GM20000 (cell line): ENCODE results near the gene GALNS.

Experiments
- DNase-seq: peaks from one replicate; pipeline ENCODE4 v3.0.0; 2012; ENCODE audit warnings: low spot score
- TF ChIP-seq, protein P1 (sequence below): IDR thresholded peaks from 2 replicates; pipeline ENCODE4 v1.5.1; 2012; ENCODE audit warnings: mild to moderate bottlenecking, control low read depth; ENCODE audit errors: extremely low read depth, missing control alignments

Gene GALNS

DNA sequence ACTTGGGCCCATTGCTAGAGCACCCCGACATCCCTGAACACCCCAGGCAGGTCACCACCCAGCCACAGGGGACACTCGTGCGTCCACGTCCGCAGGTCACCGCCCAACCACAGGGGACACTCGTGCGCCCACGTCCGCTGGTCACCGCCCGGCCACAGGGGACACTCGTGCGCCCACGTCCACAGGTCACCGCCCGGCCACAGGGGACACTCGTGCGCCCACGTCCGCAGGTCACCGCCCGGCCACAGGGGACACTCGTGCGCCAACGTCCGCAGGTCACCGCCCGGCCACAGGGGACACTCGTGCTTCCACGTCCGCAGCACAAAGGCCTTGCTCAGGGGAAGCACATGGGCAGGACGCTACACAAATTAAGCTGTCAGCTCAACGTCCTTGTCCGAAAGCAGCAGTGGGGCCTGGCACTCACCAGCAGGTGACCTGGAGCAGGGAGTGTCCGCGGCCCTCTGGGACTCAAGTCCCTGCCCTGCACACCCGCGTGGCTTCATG lies 17.7 kb downstream of the GALNS start:
- TF ChIP-seq, protein P1, sequence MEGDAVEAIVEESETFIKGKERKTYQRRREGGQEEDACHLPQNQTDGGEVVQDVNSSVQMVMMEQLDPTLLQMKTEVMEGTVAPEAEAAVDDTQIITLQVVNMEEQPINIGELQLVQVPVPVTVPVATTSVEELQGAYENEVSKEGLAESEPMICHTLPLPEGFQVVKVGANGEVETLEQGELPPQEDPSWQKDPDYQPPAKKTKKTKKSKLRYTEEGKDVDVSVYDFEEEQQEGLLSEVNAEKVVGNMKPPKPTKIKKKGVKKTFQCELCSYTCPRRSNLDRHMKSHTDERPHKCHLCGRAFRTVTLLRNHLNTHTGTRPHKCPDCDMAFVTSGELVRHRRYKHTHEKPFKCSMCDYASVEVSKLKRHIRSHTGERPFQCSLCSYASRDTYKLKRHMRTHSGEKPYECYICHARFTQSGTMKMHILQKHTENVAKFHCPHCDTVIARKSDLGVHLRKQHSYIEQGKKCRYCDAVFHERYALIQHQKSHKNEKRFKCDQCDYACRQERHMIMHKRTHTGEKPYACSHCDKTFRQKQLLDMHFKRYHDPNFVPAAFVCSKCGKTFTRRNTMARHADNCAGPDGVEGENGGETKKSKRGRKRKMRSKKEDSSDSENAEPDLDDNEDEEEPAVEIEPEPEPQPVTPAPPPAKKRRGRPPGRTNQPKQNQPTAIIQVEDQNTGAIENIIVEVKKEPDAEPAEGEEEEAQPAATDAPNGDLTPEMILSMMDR: no peak
- DNase-seq: no peak

DNA sequence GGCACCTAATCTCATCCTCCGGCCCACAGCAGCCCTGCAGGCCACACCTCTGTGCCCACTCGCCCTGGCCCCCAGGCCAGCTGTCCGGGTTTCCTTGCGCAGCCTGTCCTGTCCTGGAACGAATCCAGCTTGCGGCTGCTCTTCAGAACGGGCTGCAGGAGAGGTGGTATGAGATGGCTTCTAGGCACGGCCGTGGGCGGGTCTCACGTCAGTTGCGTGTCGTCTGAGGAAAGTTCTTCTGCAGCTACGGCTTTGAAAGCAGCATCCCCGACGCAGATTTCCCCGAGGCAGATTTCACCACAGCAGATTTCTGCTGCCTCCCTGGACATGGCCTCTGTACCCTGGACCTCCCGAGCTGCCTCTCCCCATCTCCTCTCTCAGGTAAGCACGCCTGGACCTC lies 18.2 kb downstream of the GALNS start:
- TF ChIP-seq, protein P1: no peak
- DNase-seq: no peak

DNA sequence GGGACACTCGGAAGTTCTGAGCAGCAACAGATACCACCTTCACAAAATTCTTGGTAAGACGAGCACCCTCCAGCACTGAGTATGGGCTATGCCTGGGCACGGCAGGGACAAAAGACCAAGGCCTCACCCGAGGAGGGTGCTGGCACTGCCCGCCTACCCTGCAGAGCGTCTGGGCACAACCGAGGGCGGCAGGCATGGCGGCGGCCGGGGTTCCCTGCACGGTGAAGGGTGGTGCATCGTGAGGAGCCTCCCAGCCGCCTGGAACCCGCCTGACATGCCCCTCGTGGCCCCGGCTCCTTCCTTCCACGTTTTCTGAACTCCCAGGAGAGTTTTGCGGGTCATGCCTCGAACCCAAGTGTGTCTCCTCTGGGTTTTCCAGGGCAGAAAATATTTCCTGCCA lies 18.9 kb downstream of the GALNS start:
- TF ChIP-seq, protein P1: no peak

DNA sequence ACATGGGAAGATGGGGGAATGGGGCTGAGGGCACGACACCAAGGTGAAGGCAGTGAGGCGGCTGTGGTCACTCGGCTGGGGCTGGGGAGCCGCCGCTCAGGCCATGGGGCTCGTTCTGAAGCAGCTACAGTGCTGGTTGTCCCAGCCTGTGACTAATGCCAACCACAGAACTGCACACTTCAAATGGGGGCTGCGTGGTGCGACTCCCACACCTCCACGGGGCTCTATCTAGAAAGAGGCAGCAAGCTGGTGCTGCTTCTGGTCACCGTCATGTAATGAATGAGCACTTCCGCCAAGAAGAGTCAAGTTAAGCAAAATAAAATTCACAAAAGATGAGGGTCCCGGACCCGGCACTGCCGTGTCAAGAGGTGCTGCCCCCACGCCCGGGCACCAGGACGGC lies 20.0 kb downstream of the GALNS start:
- no peak for DNase-seq
- TF ChIP-seq, protein P1: no peak

More for the DNA sequence above, 18.9 kb downstream of the GALNS start:
- DNase-seq: no peak

DNA sequence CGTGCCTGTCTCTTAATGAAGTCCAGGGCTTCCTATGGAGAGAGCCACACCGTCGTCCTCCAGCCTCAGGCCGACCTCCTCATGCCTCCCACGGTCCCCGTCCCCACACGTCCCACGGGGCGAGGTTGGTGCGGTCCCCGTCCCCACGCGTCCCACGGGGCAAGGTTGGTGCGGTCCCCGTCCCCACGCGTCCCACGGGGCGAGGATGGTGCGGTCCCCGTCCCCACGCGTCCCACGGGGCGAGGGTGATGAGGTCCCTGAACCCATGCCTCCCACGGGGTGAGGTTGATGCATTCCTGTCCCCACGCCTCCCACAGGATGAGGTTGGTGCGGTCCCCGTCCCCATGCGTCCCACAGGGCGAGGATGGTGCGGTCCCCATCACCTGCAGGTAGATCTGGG lies 20.9 kb downstream of the GALNS start:
- DNase-seq: no peak
- TF ChIP-seq, protein P1: no peak

DNA sequence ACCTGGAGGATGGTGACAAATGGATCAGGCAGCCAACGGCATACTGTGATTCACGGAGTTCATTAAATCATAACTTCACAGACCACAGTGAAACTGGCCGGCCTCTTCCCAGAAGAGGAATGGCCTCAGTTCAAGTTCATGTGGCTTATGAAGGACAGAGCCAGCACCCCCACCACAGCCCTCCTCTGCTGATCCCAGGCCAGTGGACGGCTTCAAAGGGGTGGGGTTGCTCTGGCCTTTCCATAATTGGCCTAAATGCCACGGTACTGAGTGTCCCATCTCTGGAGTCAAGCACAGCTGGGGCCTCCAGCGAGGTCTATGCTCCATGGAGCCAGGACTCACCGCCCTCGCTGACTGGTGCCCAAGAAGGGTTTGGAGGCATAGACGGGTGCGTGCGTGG lies 21.4 kb downstream of the GALNS start:
- no peak for DNase-seq
- TF ChIP-seq, protein P1: no peak

DNA sequence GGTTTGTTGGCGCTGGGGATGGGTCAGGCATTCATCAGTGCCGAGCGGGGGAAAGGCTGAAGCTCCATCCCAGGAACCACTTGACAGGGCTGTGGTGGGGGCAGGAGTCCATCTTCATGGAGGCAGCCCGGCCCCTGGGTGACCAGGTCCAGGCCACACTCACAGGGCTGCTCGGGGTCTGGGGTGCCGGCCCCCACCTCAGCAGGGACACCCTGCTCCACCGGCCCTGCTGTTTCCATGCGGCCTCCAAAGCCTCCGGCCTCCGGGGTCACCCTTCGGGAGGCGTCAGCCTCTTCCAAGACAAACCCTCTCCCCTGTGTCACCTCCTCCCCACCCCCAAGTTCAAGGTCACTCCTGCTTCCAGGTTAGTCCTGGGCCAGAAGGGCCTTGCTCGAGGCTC lies 22.1 kb downstream of the GALNS start:
- TF ChIP-seq, protein P1: no peak
- no peak for DNase-seq
